ENCODE measurements around the gene ACAP2. TPM values are rescaled to one million over a fixed set of nuclear protein-coding genes. Genes with fewer than 3 reads are reported as not detected.
"Not testable (repeated sequence)": the region's sequence is repeated elsewhere in the genome, so short reads cannot be mapped to it uniquely, and the experiment has no call there.

Gene ACAP2
- total RNA-seq, 1 donor from 2014 or later: 76.6 TPM

DNA sequence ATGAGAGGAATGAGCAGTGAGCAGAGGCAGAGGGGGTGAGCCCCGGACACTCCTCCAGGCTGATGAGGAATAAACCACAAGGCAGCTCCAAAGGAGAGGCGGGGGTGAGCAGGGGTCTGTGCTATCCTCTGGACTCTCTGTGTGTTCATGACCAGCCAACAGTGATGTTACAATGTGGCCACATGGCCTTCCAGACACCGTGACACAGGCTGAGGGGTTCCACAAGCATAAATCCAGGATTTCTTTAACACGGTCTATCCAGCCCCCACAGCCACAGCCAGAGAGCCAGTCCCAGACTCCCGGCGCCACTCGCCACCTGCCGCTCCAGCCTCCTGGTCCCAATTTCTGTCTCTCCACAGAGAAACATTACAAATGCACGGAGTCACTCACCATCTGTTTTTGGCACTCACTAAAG lies 196.2 kb downstream of the ACAP2 start:
- no peak for DNase-seq

- no peak for DNase-seq
Observed at GRCh38 chr3:195245531-195245951, 197.3 kb downstream of the ACAP2 start.

GRCh38 chr3:195241592-195242355 lies 201.0 kb downstream of the ACAP2 start:
- DNase-seq: no peak

GRCh38 chr3:195240939-195241338 lies 201.9 kb downstream of the ACAP2 start:
- DNase-seq: no peak

DNA sequence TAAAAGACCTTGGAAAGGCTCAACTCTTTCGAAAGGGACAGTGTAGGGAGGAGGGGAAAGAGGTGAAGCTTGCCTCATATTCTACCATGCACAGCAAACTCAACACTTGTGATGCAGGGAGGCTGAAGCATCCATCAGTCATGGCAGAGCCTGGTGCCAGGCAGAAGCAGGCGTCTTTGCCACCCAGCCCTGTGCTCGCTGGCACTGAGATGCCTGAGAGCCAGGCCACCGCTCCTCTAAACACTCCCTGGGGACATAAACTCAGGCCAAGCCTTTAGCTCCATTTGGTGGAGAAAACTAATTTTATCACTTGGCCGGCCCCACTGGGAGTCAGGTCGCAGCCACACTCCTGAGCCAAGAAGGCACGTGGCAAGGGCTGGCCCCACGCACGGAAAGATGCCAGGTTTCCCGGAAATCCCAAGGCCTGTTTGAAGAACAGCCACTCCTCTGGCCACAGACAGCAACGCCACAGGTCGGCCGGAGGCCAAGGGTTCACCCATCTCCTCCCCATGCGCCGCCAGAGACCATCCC lies 202.6 kb downstream of the ACAP2 start:
- no peak for DNase-seq

GRCh38 chr3:195239121-195239520 lies 203.7 kb downstream of the ACAP2 start:
- no peak for DNase-seq

DNA sequence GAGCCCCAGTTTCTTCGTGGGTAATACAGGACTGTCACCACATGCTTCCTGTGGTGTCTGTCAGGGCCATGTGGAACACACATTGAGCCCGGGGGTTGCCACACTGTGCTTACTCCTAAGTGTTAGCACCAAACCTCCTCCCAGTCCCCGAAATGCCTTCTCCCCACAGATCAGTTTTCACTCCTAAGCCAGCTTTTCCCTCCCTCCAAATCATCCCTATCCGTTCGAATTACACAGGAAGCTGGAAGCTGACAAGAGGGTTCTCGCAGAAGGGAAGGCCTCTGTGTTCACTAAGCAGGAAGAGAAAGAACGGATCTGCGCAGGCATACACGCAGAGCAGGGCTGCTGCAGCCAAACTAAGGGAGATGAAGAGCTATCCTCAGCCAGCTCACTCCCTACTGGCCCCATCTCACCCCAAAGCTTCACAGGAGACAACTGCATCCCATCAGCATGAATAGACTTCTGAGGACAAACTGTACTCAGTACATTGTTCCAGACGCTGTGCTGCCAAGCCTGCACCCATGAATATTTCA lies 204.2 kb downstream of the ACAP2 start:
- peak; percentile 88 for DNase-seq

DNA sequence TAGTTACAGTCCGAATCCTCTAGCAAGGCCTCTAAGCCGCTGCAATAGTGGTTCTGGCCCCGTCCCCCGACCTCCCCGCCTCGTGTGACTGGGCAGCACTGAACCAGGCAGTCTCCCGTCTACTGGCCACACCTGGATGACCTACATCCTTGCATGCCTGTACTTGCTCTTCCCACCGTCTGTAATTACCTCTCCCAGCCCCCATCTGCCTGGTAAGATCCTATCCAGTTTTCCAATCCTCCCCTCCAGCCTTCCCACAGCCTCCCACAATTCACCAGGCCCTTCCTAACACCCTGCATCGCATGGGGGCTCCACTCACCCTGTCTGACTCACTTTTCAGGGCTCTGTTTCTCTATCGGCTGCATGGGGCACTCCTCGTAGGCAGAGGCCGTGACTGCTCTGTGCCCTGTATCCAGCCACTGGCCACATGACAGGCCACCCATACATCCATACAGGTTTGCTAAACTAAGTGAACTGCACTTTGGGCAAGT lies 204.7 kb downstream of the ACAP2 start:
- no peak for DNase-seq

GRCh38 chr3:195236801-195237570 lies 205.8 kb downstream of the ACAP2 start:
- no peak for DNase-seq

- no peak for DNase-seq
Observed at GRCh38 chr3:195236076-195236798, 206.6 kb downstream of the ACAP2 start.

DNA sequence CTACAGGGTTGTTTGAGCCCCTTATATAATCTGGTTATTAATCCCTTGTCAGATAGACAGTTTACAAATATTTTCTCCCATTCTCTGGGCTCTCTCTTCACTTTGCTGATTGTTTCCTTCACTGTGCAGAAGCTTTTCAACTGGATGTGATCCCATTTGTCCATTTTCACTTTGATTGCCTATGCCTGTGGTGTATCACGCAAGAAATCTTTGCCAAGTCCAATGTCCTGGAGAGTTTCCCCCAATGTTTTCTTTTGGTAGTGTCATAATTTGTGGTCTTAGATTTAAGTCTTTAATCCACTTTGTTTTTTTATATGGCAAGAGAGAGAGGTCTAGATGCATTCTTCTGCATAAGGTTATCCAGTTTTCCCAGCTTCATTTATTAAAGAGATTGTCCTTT lies 212.6 kb downstream of the ACAP2 start:
- no peak for DNase-seq

- not testable (repeated sequence) for DNase-seq
Observed at GRCh38 chr3:195228886-195229285, 213.9 kb downstream of the ACAP2 start.

GRCh38 chr3:195227871-195228270 lies 214.9 kb downstream of the ACAP2 start:
- no peak for DNase-seq

DNA sequence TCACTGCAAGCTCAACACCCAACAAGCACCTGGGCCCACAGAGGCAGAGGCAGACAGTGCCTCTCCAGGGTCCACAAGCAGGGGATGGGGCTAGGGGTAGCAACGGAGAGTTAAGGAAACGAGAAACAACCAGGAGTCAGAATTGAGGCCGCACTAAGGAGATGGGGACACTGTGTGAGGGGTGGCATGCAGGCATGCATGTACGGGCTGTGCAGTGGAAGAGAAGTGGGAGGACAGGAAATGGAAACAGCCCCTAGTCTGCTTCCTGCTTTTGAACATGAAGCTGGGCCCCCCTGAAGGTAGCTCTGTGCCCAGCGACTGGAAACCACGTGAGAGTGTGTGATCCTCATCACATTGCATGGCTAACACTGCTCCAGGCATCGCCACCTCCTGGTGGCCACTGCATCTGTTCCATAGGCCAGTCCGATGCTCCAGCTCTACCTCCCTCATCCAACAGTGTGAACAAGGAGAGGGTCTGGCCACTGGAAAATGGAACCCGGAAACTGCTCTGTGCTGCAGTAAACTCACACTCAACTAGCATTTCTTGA lies 215.8 kb downstream of the ACAP2 start:
- no peak for DNase-seq

- DNase-seq: no peak
Observed at GRCh38 chr3:195226445-195226844, 216.4 kb downstream of the ACAP2 start.

DNA sequence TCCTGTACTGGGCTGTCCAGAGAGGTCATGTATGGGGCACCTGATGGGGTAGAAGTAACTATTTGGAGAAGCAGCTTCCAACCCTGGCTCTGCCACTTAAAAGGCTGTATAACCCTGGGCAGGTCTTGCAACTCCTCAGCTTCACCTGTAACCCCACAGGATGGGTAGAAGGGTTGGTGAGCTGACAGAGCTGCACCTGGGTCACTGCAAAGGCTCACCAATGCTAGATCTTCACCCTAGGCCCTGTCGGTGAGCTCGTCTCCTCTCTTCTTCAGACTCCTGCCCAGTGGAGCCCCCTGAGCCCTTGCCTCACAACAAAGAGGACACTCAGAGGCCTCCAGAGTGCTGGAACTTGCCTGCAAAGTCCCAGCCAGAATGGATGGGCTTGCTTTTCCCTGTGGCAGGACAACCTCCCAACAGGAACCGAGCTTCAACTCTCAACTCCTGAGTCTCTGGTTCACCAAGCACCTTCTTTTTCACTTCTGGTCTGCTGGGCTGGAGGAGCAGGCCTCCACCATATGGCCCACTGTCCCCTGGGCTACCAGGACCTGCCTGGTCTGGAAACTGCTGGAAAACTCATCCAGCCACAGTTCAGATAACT lies 217.7 kb downstream of the ACAP2 start:
- no peak for DNase-seq

Small RNA genes lying within 50 kb of the gene (small RNA-seq; reads per million reads assigned to genes)
- gene RF00019 (ENCODE audit: low replicate concordance): not detected

Other genes starting within 250 kb of the ACAP2 start
- gene XXYLT1, start 171.9 kb downstream of the ACAP2 start, total RNA-seq: 13.6 TPM
- 76.3 TPM for gene PPP1R2, start 100.3 kb upstream of the ACAP2 start, total RNA-seq
- gene APOD, start 140.9 kb upstream of the ACAP2 start, total RNA-seq: 24.9 TPM